SW480 (cell line): ENCODE data around the gene SH3D21.
A peak's percentile ranks its signal among the peaks of the same experiment; 100 is the strongest.

Experiments used
- DNase-seq: peaks from one replicate; pipeline ENCODE4 v3.0.0-alpha.2; 2016; ENCODE audit warnings: low spot score

The SH3D21 gene

GRCh38 chr1:36358514-36359084 lies 52.4 kb downstream of the SH3D21 start:
- no peak for DNase-seq

GRCh38 chr1:36359383-36359782 lies 53.2 kb downstream of the SH3D21 start:
- DNase-seq: no peak

GRCh38 chr1:36359911-36360550 lies 53.9 kb downstream of the SH3D21 start:
- no peak for DNase-seq

GRCh38 chr1:36365381-36365780 lies 59.2 kb downstream of the SH3D21 start:
- no peak for DNase-seq

- DNase-seq: no peak
Measured at GRCh38 chr1:36366091-36366661, 60.0 kb downstream of the SH3D21 start.

GRCh38 chr1:36367066-36367465 lies 60.9 kb downstream of the SH3D21 start:
- no peak for DNase-seq

GRCh38 chr1:36367798-36368197 lies 61.6 kb downstream of the SH3D21 start:
- DNase-seq: no peak

GRCh38 chr1:36369061-36369861 lies 63.1 kb downstream of the SH3D21 start:
- DNase-seq: peak; percentile 73
